ENCODE results near the gene TNFRSF25.

- TF ChIP-seq CREM (CRISPR knock-in tag; IDR thresholded peaks at IDR 0.05) (no peak), IRF2 (CRISPR knock-in tag; IDR thresholded peaks at IDR 0.05; ENCODE audit: borderline replicate concordance, low read depth) (no peak), CTCF (IDR thresholded peaks at IDR 0.05) (peak; percentile 20; the same call in 1 of the 2 replicates), NFYB (CRISPR knock-in tag; conservative IDR thresholded peaks at IDR 0.05; ENCODE audit: low read depth) (peak; percentile 56), EMX1 (CRISPR knock-in tag; IDR thresholded peaks at IDR 0.05) (no peak), ELF4 (CRISPR knock-in tag; IDR thresholded peaks at IDR 0.05; ENCODE audit: low read depth) (no peak)
Measured at GRCh38 chr1:6447818-6448748, 17.9 kb downstream of the TNFRSF25 start.
